H9 (cell line): Measurements from ENCODE around the gene PEX26. TPM values are rescaled to one million over a fixed set of nuclear protein-coding genes. Genes with fewer than 3 reads are reported as not detected.

Experiments used
- DNase-seq: peaks from one replicate; pipeline ENCODE4 v3.0.0-alpha.2; 2017
- H2AFZ ChIP-seq: one replicate; pipeline ENCODE4 v1.6.1; 2013; ENCODE audit warnings: mild to moderate bottlenecking, low read length, control low read depth, moderate library complexity
- H2AK5ac ChIP-seq: 2 replicates; pipeline ENCODE4 v1.6.1; 2013; ENCODE audit warnings: low read length, control low read depth, mixed read lengths; ENCODE audit not compliant: insufficient read length
- H2BK120ac ChIP-seq: one replicate; pipeline ENCODE4 v1.6.1; 2013; ENCODE audit warnings: low read depth, mild to moderate bottlenecking, low read length, control low read depth, inconsistent platforms; ENCODE audit not compliant: poor library complexity, severe bottlenecking
- H2BK12ac ChIP-seq: 2 replicates; pipeline ENCODE4 v1.6.1; 2013; ENCODE audit warnings: low read length, control low read depth, mixed read lengths, low read depth; ENCODE audit not compliant: insufficient read length
- H2BK15ac ChIP-seq: 2 replicates; pipeline ENCODE4 v1.6.1; 2013; ENCODE audit warnings: low read depth, low read length, control low read depth
- H2BK20ac ChIP-seq: one replicate; pipeline ENCODE4 v1.6.1; 2013; ENCODE audit warnings: low read depth, mild to moderate bottlenecking, low read length, control low read depth, inconsistent platforms; ENCODE audit not compliant: poor library complexity, severe bottlenecking
- H2BK5ac ChIP-seq: 2 replicates; pipeline ENCODE4 v1.6.1; 2013; ENCODE audit warnings: low read length, control low read depth, mixed read lengths; ENCODE audit not compliant: insufficient read length
- H3K14ac ChIP-seq: 2 replicates; pipeline ENCODE4 v1.6.1; 2013; ENCODE audit warnings: low read length, control low read depth; ENCODE audit not compliant: insufficient read depth
- H3K18ac ChIP-seq: 2 replicates; pipeline ENCODE4 v1.6.1; 2013; ENCODE audit warnings: low read depth, mild to moderate bottlenecking, mixed read lengths, low read length, control low read depth; ENCODE audit not compliant: insufficient read length
- H3K23ac ChIP-seq: 2 replicates; pipeline ENCODE4 v1.6.1; 2013; ENCODE audit warnings: low read length, control low read depth, mixed read lengths, low read depth; ENCODE audit not compliant: insufficient read length
- H3K23me2 ChIP-seq: 2 replicates; pipeline ENCODE4 v1.6.1; 2013; ENCODE audit warnings: low read depth, mild to moderate bottlenecking, mixed read lengths, low read length, control low read depth; ENCODE audit not compliant: insufficient read length, poor library complexity, severe bottlenecking
- H3K27ac ChIP-seq: 2 replicates; pipeline ENCODE4 v1.5.1; 2013; ENCODE audit warnings: low read length, control low read depth, mixed read lengths, low read depth; ENCODE audit not compliant: insufficient read length
- H3K27me3 ChIP-seq: 2 replicates; pipeline ENCODE4 v1.6.1; 2013; ENCODE audit warnings: low read length, control low read depth, inconsistent platforms; ENCODE audit not compliant: insufficient read depth
- H3K4ac ChIP-seq: 2 replicates; pipeline ENCODE4 v1.6.1; 2013; ENCODE audit warnings: low read depth, mild to moderate bottlenecking, control low read depth, inconsistent platforms, low read length, moderate library complexity
- H3K4me1 ChIP-seq: 2 replicates; pipeline ENCODE4 v1.6.1; 2013; ENCODE audit warnings: low read length, control low read depth, inconsistent platforms; ENCODE audit not compliant: insufficient read depth
- H3K4me2 ChIP-seq: 2 replicates; pipeline ENCODE4 v1.6.1; 2013; ENCODE audit warnings: low read length, control low read depth, mixed read lengths; ENCODE audit not compliant: insufficient read length, insufficient read depth
- H3K56ac ChIP-seq: 2 replicates; pipeline ENCODE4 v1.6.1; 2013; ENCODE audit warnings: low read depth, mild to moderate bottlenecking, mixed read lengths, low read length, control low read depth; ENCODE audit not compliant: insufficient read length
- H3K79me1 ChIP-seq: 2 replicates; pipeline ENCODE4 v1.6.1; 2013; ENCODE audit warnings: low read depth, mild to moderate bottlenecking, moderate library complexity, low read length, control low read depth, inconsistent platforms; ENCODE audit not compliant: insufficient read depth, poor library complexity, severe bottlenecking
- H3K79me2 ChIP-seq: 2 replicates; pipeline ENCODE4 v1.6.1; 2013; ENCODE audit warnings: low read length, control low read depth, inconsistent platforms; ENCODE audit not compliant: insufficient read depth
- H3K9ac ChIP-seq: 2 replicates; pipeline ENCODE4 v1.6.1; 2013; ENCODE audit warnings: low read length, control low read depth, mixed read lengths; ENCODE audit not compliant: insufficient read length; ENCODE audit errors: extremely low read depth
- H3K9me3 ChIP-seq: one replicate; pipeline ENCODE4 v1.6.1; 2013; ENCODE audit warnings: low read depth, low read length, inconsistent platforms; ENCODE audit not compliant: control insufficient read depth
- H3T11ph ChIP-seq: one replicate; pipeline ENCODE4 v1.6.1; 2013; ENCODE audit warnings: mild to moderate bottlenecking, low read length, control low read depth, inconsistent platforms
- H4K20me1 ChIP-seq: one replicate; pipeline ENCODE4 v1.6.1; 2013; ENCODE audit not compliant: control insufficient read depth, insufficient read length, insufficient read depth
- H4K5ac ChIP-seq: 2 replicates; pipeline ENCODE4 v1.6.1; 2013; ENCODE audit warnings: low read depth, mild to moderate bottlenecking, mixed read lengths, low read length, control low read depth; ENCODE audit not compliant: insufficient read length
- H4K8ac ChIP-seq: replicated peaks from 2 replicates; pipeline ENCODE4 v1.6.1; 2013; ENCODE audit warnings: low read length, control low read depth, mixed read lengths, low read depth; ENCODE audit not compliant: insufficient read length
- H4K91ac ChIP-seq: 2 replicates; pipeline ENCODE4 v1.6.1; 2013; ENCODE audit warnings: low read depth, mild to moderate bottlenecking, moderate library complexity, mixed read lengths, low read length, control low read depth; ENCODE audit not compliant: insufficient read length
- H3K27ac Mint-ChIP-seq, 3 experiments: 2 replicates in 2 of 3; 3 replicates in 1 of 3; pipeline ENCODE4 v1.8.0; 2020 to 2021; ENCODE audit warnings: mixed read lengths in 3 of 3, mild to moderate bottlenecking in 1 of 3, moderate library complexity in 1 of 3
- H3K27me3 Mint-ChIP-seq: 2 replicates; pipeline ENCODE4 v1.8.0; 2021; ENCODE audit warnings: low read depth, mild to moderate bottlenecking, moderate library complexity, mixed read lengths
- H3K36me3 Mint-ChIP-seq, 3 experiments: 2 replicates in 2 of 3; 3 replicates in 1 of 3; pipeline ENCODE4 v1.8.0; 2020 to 2021; ENCODE audit warnings: low read depth in 3 of 3, mixed read lengths in 3 of 3; ENCODE audit not compliant: insufficient read depth in 1 of 3
- H3K4me1 Mint-ChIP-seq, 2 experiments: 2 replicates each; pipeline ENCODE4 v1.8.0; 2020; ENCODE audit warnings: mixed read lengths in 2 of 2
- H3K4me3 Mint-ChIP-seq, 2 experiments: 2 replicates in 1 of 2; 3 replicates in 1 of 2; pipeline ENCODE4 v1.8.0; 2020 to 2021; ENCODE audit warnings: mild to moderate bottlenecking in 2 of 2, mixed read lengths in 2 of 2, moderate library complexity in 1 of 2
- H3K9me3 Mint-ChIP-seq, 2 experiments: 2 replicates in 1 of 2; 3 replicates in 1 of 2; pipeline ENCODE4 v1.8.0; 2020; ENCODE audit warnings: mild to moderate bottlenecking in 2 of 2, mixed read lengths in 2 of 2, moderate library complexity in 1 of 2
- WGBS: extraction: QIAGEN DNeasy Blood & Tissue Kit; methylation state at CpG from one replicate; pipeline ENCODE4 v1.1.7; 2013; ENCODE audit warnings: missing lambda C conversion rate, low lambda C conversion rate, mixed read lengths; ENCODE audit not compliant: insufficient read length; ENCODE audit errors: extremely low coverage; 5-methylcytosine and 5-hydroxymethylcytosine counted together
- total RNA-seq: library from RNA; stranded (reverse); gene quantifications from 2 replicates; pipeline ENCODE4 v1.2.1, GENCODE V29; 2021
- TF ChIP-seq, protein P1 (sequence below): fragments of 200-600 bp; sonication (generic); conservative IDR thresholded peaks from 3 replicates; pipeline ENCODE4 v1.8.0; 2021; ENCODE audit warnings: antibody characterized with exemption, mild to moderate bottlenecking

The PEX26 gene
- total RNA-seq, 1 experiment from 2014 or later, result 35.4 TPM

DNA sequence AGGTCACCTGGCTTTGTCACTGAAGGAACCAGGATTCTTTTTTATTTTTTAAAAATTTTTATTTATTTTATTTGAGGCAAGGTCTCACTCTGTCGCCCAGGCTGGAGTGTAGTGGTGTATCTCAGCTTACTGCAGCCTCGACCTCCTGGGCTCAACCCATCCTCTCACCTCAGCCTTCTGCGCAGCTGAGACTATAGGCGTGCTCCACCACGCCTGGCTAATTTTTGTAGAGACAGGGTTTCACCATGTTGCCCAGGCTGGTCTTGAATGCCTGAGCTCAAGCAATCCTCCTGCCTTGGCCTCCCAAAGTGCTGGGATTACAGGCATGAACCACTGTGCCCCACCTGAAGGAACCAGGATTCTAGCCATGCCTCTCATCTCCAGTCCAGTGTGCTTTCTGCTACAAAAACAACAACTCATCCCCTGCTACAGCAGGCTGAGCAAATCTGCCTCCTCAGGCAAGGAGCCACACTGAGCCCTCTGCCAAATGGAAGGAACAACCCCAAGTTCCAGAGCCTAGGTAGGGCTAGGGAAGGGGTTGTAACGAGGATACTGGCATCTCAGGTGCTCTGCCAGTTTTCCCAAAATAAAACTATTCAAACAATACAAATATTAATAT, 2.6 kb upstream of the PEX26 start:
- Mint-ChIP-seq H3K4me3 (no peak overlapping the region), H3K36me3 (peaks cover 8 to 13% (median 11%) of the 10 kb centered on the region in 3 experiments), H3K27me3 (peaks cover 16% of the 10 kb centered on the region; the same call in 1 of the 2 replicates), H3K27ac (no peak overlapping the region), H3K9me3 (no peaks in the 10 kb centered on the region), H3K4me1 (peaks cover 15 to 22% of the 10 kb centered on the region in 2 experiments)
- no peak overlapping the region for H3K9ac ChIP-seq
- H3K79me2 ChIP-seq, result no peaks in the 10 kb centered on the region
- H4K8ac ChIP-seq, result no peak overlapping the region
- peaks cover 5% of the 10 kb centered on the region for H3K23me2 ChIP-seq
- no peak overlapping the region for H2BK12ac ChIP-seq
- H3K4me2 ChIP-seq, result no peak overlapping the region
- no peak overlapping the region for H2AFZ ChIP-seq
- peaks cover 2% of the 10 kb centered on the region for H4K20me1 ChIP-seq
- H2BK120ac ChIP-seq, result no peak overlapping the region
- H4K5ac ChIP-seq, result no peak overlapping the region
- no peak for DNase-seq
- H4K91ac ChIP-seq, result no peak overlapping the region
- H3T11ph ChIP-seq, result no peak overlapping the region
- H2AK5ac ChIP-seq, result no peak overlapping the region
- no peak overlapping the region for H2BK15ac ChIP-seq
- H3K14ac ChIP-seq, result no peak overlapping the region
- H3K79me1 ChIP-seq, result no peaks in the 10 kb centered on the region
- no peak overlapping the region for H3K23ac ChIP-seq
- no CpG with 5 or more reads among the region's 6 CpGs for WGBS
- TF ChIP-seq, protein P1, sequence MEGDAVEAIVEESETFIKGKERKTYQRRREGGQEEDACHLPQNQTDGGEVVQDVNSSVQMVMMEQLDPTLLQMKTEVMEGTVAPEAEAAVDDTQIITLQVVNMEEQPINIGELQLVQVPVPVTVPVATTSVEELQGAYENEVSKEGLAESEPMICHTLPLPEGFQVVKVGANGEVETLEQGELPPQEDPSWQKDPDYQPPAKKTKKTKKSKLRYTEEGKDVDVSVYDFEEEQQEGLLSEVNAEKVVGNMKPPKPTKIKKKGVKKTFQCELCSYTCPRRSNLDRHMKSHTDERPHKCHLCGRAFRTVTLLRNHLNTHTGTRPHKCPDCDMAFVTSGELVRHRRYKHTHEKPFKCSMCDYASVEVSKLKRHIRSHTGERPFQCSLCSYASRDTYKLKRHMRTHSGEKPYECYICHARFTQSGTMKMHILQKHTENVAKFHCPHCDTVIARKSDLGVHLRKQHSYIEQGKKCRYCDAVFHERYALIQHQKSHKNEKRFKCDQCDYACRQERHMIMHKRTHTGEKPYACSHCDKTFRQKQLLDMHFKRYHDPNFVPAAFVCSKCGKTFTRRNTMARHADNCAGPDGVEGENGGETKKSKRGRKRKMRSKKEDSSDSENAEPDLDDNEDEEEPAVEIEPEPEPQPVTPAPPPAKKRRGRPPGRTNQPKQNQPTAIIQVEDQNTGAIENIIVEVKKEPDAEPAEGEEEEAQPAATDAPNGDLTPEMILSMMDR, result no peak
- H3K56ac ChIP-seq, result no peak overlapping the region
- no peak overlapping the region for H3K18ac ChIP-seq
- H3K27ac ChIP-seq, result no peak overlapping the region
- H3K4me1 ChIP-seq, result no peaks in the 10 kb centered on the region
- no peak overlapping the region for H2BK20ac ChIP-seq
- H3K9me3 ChIP-seq, result no peaks in the 10 kb centered on the region
- H3K4ac ChIP-seq, result no peak overlapping the region
- no peak overlapping the region for H2BK5ac ChIP-seq
- H3K27me3 ChIP-seq, result no peaks in the 10 kb centered on the region
